ENCODE results near the gene AGPAT3. TPM values are rescaled to one million over a fixed set of nuclear protein-coding genes. Genes with fewer than 3 reads are reported as not detected.

Gene AGPAT3
- total RNA-seq, 1 donor from 2014 or later = 50.5 TPM

DNA sequence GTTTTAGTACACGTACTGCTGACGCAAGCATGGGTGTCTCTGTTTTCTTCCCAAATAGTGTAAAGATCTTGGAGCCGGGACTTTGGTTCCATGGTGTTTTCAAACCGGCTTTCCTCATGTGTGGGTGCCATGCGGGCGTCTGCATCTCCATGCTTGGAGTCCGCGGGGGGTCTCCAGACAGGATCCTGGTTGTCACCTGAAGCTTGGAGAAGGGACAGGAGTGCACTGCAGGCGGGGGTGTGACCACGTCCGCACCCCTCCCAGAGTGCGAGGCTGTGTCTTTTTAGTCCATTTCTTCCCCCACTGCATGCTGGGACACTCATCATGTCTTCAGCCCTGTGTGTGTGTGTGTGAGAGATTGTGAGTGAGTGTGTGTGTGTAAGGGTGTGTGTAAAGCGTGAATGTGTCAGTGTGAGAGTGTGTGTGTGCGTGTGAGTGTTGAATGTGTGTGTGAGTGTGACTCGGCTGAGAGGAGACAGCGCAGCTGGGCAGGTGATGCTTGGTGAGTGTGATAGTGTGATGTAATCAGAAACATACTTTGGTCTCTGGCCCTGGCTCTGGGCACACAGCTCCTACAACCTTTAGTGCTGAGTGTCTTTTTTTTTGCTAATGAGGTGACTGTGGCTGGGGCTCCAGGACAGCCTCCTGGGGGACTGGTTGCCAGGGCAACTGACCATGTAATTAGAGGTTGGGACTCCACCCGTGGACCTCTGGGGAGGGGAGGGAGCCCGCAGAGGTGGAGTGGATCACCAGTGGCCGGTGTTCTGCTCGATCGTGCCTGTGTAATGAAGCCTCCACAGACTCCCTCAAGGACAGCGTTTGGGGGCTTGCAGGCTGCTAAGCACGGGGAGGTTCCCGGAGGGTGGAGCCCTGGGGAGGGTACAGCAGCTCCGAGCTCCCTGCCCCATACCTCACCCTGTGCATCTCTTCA lies 55.1 kb downstream of the AGPAT3 start:
- Mint-ChIP-seq H3K4me3 (ENCODE audit: low read depth) (no peak overlapping the region), H3K9me3 (ENCODE audit: low read depth) (no peaks in the 10 kb centered on the region), H3K27me3 (peaks cover 4% of the 10 kb centered on the region), H3K27ac (no peak overlapping the region), H3K36me3 (ENCODE audit: insufficient read depth) (peaks cover 2% of the 10 kb centered on the region), H3K4me1 (ENCODE audit: low read depth) (peaks cover 20% of the 10 kb centered on the region)
- TF ChIP-seq, protein P1, sequence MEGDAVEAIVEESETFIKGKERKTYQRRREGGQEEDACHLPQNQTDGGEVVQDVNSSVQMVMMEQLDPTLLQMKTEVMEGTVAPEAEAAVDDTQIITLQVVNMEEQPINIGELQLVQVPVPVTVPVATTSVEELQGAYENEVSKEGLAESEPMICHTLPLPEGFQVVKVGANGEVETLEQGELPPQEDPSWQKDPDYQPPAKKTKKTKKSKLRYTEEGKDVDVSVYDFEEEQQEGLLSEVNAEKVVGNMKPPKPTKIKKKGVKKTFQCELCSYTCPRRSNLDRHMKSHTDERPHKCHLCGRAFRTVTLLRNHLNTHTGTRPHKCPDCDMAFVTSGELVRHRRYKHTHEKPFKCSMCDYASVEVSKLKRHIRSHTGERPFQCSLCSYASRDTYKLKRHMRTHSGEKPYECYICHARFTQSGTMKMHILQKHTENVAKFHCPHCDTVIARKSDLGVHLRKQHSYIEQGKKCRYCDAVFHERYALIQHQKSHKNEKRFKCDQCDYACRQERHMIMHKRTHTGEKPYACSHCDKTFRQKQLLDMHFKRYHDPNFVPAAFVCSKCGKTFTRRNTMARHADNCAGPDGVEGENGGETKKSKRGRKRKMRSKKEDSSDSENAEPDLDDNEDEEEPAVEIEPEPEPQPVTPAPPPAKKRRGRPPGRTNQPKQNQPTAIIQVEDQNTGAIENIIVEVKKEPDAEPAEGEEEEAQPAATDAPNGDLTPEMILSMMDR (IDR thresholded peaks at IDR 0.05; ENCODE audit: unreplicated experiment) = no peak
- no peak for DNase-seq (ENCODE audit: low spot score, unreplicated experiment)

DNA sequence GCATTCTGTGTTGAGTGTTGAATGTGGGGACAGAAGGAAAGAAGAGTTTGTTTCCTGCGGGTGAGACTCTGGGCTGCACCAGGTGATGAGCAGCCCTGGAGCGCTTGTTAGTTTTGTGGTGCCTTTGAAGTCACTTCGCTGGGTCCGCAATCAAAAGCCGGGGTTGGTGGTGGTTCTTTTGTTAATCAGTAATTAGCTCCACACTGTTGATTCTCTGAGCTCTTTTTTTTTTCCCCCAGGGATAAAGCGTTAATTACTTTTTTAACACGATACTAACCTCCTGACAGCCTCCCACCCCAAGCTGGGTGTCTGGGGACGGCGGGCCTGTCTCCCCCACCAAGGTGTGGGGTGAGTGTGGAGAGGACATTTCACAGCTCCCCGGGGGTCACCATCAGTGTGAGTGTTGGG lies 56.6 kb downstream of the AGPAT3 start:
- Mint-ChIP-seq H3K4me1 (ENCODE audit: low read depth) (peaks cover 17% of the 10 kb centered on the region), H3K9me3 (ENCODE audit: low read depth) (no peaks in the 10 kb centered on the region), H3K4me3 (ENCODE audit: low read depth) (peak overlapping the region; percentile 39), H3K27ac (peak overlapping the region; percentile 87), H3K27me3 (peaks cover 4% of the 10 kb centered on the region), H3K36me3 (ENCODE audit: insufficient read depth) (peaks cover 2% of the 10 kb centered on the region)
- TF ChIP-seq, protein P1 (IDR thresholded peaks at IDR 0.05; ENCODE audit: unreplicated experiment) = no peak
- DNase-seq (ENCODE audit: low spot score, unreplicated experiment) = no peak

DNA sequence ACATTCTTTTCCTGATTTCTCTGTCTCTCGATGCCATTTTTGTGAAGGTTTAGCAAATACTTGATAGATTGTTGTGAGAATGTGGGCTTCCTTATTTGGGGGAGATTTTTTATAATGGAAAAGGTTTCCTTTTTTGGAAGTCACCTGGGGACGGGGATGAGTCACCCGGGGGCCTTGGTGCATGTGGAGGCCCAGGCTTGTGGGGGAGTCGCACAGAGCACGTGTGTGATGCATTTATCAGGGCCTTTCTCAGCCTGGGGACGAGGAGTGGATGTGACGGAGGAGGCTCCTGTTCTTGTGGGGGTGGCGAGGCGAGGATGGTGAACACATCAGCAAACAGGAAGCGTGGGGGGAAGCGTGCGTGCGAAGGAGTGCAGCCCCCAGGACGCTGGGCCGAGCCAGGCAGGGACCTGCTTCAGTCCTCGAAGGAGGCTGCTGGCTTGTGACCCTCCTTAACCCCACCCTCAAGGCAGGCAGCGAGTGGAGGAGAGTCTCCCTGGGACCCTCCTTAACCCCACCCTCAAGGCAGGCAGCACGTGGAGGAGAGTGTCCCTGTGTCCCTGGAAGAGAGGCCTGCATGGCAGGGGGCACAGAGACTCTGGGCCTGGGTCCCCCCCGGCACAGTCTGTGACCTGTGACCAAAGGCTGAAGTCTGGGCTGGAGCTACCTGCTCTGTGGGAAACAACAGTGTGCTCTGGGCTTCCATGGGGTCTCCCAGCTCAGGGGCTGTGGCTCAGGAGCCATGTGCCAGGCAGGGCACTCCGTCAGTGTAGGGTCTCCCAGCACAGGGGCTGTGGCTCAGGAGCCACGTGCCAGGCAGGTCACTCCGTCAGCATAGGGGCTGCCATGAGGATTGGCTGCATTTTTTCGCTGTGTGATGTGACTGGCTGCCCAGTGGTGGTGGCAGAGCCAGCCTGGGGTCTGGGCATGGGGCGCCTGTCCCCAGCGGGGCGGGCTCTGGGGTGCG lies 57.2 kb downstream of the AGPAT3 start:
- H3K36me3 Mint-ChIP-seq (ENCODE audit: insufficient read depth) = peaks cover 2% of the 10 kb centered on the region
- TF ChIP-seq, protein P1 (IDR thresholded peaks at IDR 0.05; ENCODE audit: unreplicated experiment) = no peak
- peaks cover 15% of the 10 kb centered on the region for H3K4me1 Mint-ChIP-seq (ENCODE audit: low read depth)
- H3K27me3 Mint-ChIP-seq = peaks cover 4% of the 10 kb centered on the region
- peak overlapping the region; percentile 87 for H3K27ac Mint-ChIP-seq
- DNase-seq (ENCODE audit: low spot score, unreplicated experiment) = no peak
- H3K9me3 Mint-ChIP-seq (ENCODE audit: low read depth) = no peaks in the 10 kb centered on the region
- H3K4me3 Mint-ChIP-seq (ENCODE audit: low read depth) = no peak overlapping the region

DNA sequence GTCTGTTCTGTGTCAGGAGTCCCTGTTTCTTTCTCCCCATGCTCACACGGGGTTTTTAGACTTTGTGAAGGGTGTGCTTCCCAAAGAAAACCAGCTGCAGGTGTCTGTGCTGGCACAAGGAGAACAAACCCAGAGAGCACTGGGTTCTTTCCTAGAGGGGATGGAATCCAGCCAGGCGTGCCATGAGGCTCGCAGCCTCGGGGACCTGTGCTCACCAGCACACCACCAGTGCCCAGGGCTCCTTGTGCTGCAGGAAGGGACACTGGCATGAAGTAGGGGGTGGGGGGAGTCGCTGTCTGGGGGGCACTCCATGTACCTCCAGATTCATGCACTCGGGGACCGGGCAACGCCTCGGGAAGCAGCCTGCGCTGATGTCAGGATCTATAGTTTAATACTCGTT lies 57.9 kb downstream of the AGPAT3 start:
- H3K27me3 Mint-ChIP-seq = peaks cover 4% of the 10 kb centered on the region
- no peak overlapping the region for H3K27ac Mint-ChIP-seq
- peaks cover 15% of the 10 kb centered on the region for H3K4me1 Mint-ChIP-seq (ENCODE audit: low read depth)
- TF ChIP-seq, protein P1 (IDR thresholded peaks at IDR 0.05; ENCODE audit: unreplicated experiment) = no peak
- H3K36me3 Mint-ChIP-seq (ENCODE audit: insufficient read depth) = peaks cover 2% of the 10 kb centered on the region
- DNase-seq (ENCODE audit: low spot score, unreplicated experiment) = no peak
- H3K9me3 Mint-ChIP-seq (ENCODE audit: low read depth) = no peaks in the 10 kb centered on the region
- no peak overlapping the region for H3K4me3 Mint-ChIP-seq (ENCODE audit: low read depth)

DNA sequence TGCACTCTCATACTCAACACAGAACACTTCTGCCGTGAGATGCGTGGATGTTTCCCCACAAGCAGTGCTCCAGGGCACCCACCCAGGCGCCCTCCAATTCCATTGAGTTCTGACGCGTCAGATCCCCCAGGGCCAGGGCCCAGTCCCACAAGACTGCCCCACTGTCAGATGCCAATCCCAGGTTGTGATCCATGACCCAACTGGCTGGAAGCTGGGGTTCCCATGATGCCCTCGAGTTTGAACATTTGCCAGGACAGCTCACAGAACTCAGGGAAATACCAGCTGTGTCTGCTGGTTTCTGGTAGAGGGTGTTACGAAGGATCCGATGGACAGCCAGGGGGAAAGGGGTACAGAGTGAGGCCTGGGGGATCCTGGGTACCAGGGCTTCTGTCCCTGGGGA lies 58.4 kb downstream of the AGPAT3 start:
- no peak for DNase-seq (ENCODE audit: low spot score, unreplicated experiment)
- Mint-ChIP-seq H3K27ac (no peak overlapping the region), H3K27me3 (peaks cover 4% of the 10 kb centered on the region), H3K4me3 (ENCODE audit: low read depth) (no peak overlapping the region), H3K9me3 (ENCODE audit: low read depth) (no peaks in the 10 kb centered on the region), H3K4me1 (ENCODE audit: low read depth) (peaks cover 16% of the 10 kb centered on the region), H3K36me3 (ENCODE audit: insufficient read depth) (peaks cover 2% of the 10 kb centered on the region)
- TF ChIP-seq, protein P1 (IDR thresholded peaks at IDR 0.05; ENCODE audit: unreplicated experiment) = no peak
